BLaER1 (cell line): Measurements from ENCODE around the gene ST14.
"Not testable (repeated sequence)": the region's sequence is repeated elsewhere in the genome, so short reads cannot be mapped to it uniquely, and the experiment has no call there.

Source experiments
- H3K27ac ChIP-seq: shearing (Covaris generic); formaldehyde crosslinking; 2 replicates; pipeline ENCODE4 v1.8.1; 2022
- H3K27me3 ChIP-seq: shearing (Covaris generic); formaldehyde crosslinking; 2 replicates; pipeline ENCODE4 v1.8.1; 2022
- H3K36me3 ChIP-seq: shearing (Covaris generic); formaldehyde crosslinking; 2 replicates; pipeline ENCODE4 v1.8.1; 2022
- H3K4me1 ChIP-seq: shearing (Covaris generic); formaldehyde crosslinking; 2 replicates; pipeline ENCODE4 v1.8.1; 2022
- H3K4me2 ChIP-seq: shearing (Covaris generic); formaldehyde crosslinking; 2 replicates; pipeline ENCODE4 v1.8.1; 2022
- H3K4me3 ChIP-seq: shearing (Covaris generic); formaldehyde crosslinking; 2 replicates; pipeline ENCODE4 v1.8.1; 2022
- H3K9ac ChIP-seq: shearing (Covaris generic); formaldehyde crosslinking; 2 replicates; pipeline ENCODE4 v1.8.1; 2022
- H3K9me3 ChIP-seq: shearing (Covaris generic); formaldehyde crosslinking; 2 replicates; pipeline ENCODE4 v1.8.1; 2022
- H4K20me1 ChIP-seq: shearing (Covaris generic); formaldehyde crosslinking; 2 replicates; pipeline ENCODE4 v1.8.1; 2022
- Cebpa-rat ChIP-seq: shearing (Covaris generic); IDR thresholded peaks from 2 replicates; pipeline ENCODE4 v1.8.1; 2022

ST14 gene

GRCh38 chr11:130162733-130163132 lies 3.2 kb downstream of the ST14 start:
- no peaks in the 10 kb centered on the region for H3K36me3 ChIP-seq
- H3K9me3 ChIP-seq = peaks cover 10% of the 10 kb centered on the region; the same call in 1 of the 2 replicates
- H3K4me3 ChIP-seq = no peak overlapping the region
- no peak overlapping the region for H3K9ac ChIP-seq
- H3K27ac ChIP-seq = no peak overlapping the region
- peaks cover 7% of the 10 kb centered on the region; the same call in 1 of the 2 replicates for H4K20me1 ChIP-seq
- H3K27me3 ChIP-seq = peaks cover 51% of the 10 kb centered on the region
- H3K4me1 ChIP-seq = peaks cover 33% of the 10 kb centered on the region
- no peak for TF ChIP-seq Cebpa-rat
- no peak overlapping the region for H3K4me2 ChIP-seq

DNA sequence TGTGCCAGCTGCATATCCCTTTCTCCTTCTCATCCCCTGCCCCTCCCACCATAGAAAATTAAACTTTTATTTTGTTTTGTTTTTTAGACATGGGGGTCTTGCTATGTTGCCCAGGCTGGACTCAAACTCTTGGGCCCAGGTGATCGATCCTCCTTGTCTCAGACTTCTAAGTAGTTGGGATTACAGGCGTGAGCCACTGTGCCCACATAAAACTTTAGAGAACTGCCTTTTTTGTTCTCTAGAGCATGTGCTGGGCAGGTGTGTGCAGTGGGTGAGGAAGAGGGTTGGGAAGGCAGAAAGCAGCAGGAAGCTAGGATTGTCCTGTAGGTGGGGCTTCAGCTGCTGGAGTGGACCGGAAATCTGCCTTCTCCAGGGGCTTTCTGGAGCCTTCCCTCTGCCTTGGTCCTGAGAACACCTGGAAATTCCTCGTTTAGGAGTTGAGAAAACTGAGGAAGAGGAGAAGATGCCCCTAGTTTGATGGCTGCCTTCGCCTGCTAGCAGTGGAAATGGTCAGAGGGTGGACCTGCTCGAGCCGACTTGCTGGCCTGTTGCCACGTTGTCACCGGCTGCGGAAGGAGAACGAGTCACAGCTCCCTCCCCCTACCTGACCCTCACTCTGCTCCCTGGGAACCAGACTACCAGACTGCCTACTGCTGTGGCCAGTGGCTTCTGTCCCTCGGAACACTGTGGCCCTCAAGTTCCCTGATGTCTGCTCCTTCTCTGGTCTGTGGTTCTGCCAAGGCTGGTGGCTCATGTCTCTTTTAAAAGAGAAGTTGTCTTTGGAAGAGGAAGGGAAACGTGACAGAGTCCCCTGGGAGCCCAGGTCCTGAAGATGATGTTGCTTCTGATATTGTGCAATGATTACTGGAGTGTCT lies 4.0 kb downstream of the ST14 start:
- no peak overlapping the region for H3K27ac ChIP-seq
- peaks cover 33% of the 10 kb centered on the region for H3K4me1 ChIP-seq
- H3K4me2 ChIP-seq = peak overlapping the region; percentile 52
- peaks cover 10% of the 10 kb centered on the region; the same call in 1 of the 2 replicates for H3K9me3 ChIP-seq
- H3K36me3 ChIP-seq = no peaks in the 10 kb centered on the region
- H3K4me3 ChIP-seq = no peak overlapping the region
- H3K27me3 ChIP-seq = peaks cover 42% of the 10 kb centered on the region
- no peak overlapping the region for H3K9ac ChIP-seq
- peaks cover 7% of the 10 kb centered on the region; the same call in 1 of the 2 replicates for H4K20me1 ChIP-seq
- TF ChIP-seq Cebpa-rat = peak; percentile 96

GRCh38 chr11:130164221-130164570 lies 4.6 kb downstream of the ST14 start:
- Histone ChIP-seq H3K27ac (no peak overlapping the region), H3K36me3 (no peaks in the 10 kb centered on the region), H3K4me2 (peak overlapping the region; percentile 52), H3K9me3 (peaks cover 10% of the 10 kb centered on the region; the same call in 1 of the 2 replicates), H3K9ac (no peak overlapping the region), H4K20me1 (peaks cover 7% of the 10 kb centered on the region; the same call in 1 of the 2 replicates), H3K4me3 (no peak overlapping the region), H3K27me3 (peaks cover 36% of the 10 kb centered on the region), H3K4me1 (peaks cover 33% of the 10 kb centered on the region)
- no peak for TF ChIP-seq Cebpa-rat

DNA sequence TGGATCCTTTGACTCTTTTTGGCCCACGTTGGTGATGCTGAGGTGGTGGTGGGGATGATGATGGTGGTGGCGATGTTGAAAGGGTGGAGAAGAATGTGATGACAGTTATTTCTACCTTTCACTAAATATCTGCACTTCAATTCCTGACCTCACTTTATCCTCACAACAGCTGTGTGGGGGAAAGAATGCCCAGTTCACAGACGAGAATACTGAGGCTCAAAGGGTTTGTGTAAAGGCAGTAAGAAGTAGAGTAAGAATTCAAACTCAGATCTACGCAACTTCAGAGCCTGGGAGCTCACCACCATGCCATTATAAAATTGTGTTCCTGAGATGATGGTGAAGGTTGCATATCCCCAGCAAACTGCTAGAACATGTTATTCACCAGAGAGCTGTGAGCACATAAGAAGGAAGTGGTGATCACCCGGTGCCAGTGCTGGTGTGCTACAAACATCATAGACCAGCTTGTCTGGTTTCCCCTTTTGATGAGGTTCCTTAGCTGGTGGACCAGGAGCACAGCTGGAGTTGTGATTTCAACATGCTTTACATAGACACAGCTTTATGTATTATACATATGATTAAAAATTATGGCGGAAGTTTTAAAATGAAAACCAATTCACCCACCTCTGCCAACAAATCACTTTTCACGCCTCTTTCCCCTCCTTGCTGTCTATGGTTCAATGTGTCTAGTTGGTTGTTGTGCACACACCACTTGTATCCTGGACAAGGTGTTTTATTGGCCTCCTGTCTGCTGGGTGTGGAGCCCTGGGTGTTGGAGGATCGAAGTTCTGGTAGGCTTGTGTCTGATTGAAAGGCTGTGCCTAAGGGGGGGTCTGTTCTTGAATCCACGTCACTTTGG lies 6.2 kb downstream of the ST14 start:
- no peaks in the 10 kb centered on the region for H3K9me3 ChIP-seq
- no peaks in the 10 kb centered on the region; the same call in 1 of the 2 replicates for H4K20me1 ChIP-seq
- no peak overlapping the region for H3K27ac ChIP-seq
- H3K36me3 ChIP-seq = no peaks in the 10 kb centered on the region
- no peak for TF ChIP-seq Cebpa-rat
- no peak overlapping the region for H3K9ac ChIP-seq
- H3K4me1 ChIP-seq = peaks cover 45% of the 10 kb centered on the region
- no peak overlapping the region for H3K4me3 ChIP-seq
- peak overlapping the region; percentile 53 for H3K4me2 ChIP-seq
- H3K27me3 ChIP-seq = peaks cover 20% of the 10 kb centered on the region

DNA sequence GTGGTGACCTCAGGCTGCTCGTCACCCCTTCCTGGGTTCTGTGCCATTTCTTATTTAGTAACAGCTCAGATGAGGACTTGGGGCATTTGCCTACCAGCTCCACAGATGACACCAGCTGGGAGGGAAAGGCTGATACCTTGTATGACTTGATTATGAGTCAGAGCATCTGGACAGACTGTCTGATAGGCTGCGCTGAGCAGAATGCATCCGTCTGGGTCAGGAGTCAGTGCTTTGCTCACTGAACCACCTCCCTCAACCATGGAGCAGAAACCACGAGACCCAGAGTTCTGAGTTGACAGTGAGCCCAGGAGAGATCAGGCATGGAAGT lies 6.8 kb downstream of the ST14 start:
- TF ChIP-seq Cebpa-rat = no peak
- H3K36me3 ChIP-seq = no peaks in the 10 kb centered on the region

DNA sequence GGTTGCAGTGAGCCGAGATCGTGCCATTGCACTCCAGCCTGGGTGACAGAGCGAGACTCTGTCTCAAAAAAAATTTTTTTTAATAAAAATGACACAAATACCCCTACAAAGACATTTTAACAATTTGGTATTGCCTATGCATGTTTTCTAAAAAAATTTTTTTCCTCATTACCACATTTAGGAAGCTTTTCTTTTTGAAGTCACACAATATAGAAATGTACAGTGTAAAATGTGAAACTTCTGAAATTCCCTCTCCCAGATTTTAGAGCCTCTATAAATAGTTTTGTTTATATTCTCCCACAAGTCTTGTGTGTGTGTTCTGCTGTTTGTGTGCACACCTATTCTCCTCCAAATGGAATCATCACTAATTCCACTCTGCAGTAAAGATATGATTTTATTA lies 7.6 kb downstream of the ST14 start:
- no peak for TF ChIP-seq Cebpa-rat
- H3K9me3 ChIP-seq = no peaks in the 10 kb centered on the region
- no peaks in the 10 kb centered on the region for H4K20me1 ChIP-seq
- H3K4me3 ChIP-seq = no peak overlapping the region
- peaks cover 7% of the 10 kb centered on the region; the same call in 1 of the 2 replicates for H3K27me3 ChIP-seq
- H3K36me3 ChIP-seq = no peaks in the 10 kb centered on the region
- peaks cover 54% of the 10 kb centered on the region for H3K4me1 ChIP-seq
- H3K27ac ChIP-seq = no peak overlapping the region
- peak overlapping the region; percentile 53; the same call in 1 of the 2 replicates for H3K4me2 ChIP-seq
- no peak overlapping the region for H3K9ac ChIP-seq

More for the DNA sequence above, 6.8 kb downstream of the ST14 start:
- Histone ChIP-seq H3K4me2 (peak overlapping the region; percentile 53), H3K27ac (no peak overlapping the region), H3K27me3 (peaks cover 14% of the 10 kb centered on the region), H3K4me3 (no peak overlapping the region), H3K4me1 (peaks cover 47% of the 10 kb centered on the region), H3K9ac (no peak overlapping the region), H3K9me3 (no peaks in the 10 kb centered on the region), H4K20me1 (no peaks in the 10 kb centered on the region)

DNA sequence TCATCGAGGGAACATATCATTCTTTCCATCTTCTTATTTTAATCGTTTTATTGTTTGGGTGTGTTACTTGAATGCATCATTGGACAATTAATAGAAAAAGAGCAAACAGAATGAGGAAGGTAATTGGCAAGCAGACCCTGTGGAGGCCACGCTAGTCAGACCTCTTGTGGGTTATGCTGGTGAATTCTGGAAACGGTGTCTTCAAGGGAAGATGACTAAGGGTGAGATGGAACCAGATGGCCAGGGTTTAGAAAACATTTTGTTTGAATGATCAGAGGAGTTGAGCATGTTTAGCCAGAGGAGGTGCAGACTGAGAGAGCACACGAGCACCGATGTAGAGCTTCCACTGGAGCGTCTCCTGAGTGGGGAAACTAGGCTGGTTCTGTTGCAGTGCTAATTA lies 8.5 kb downstream of the ST14 start:
- H3K4me1 ChIP-seq = peaks cover 59% of the 10 kb centered on the region
- H3K9ac ChIP-seq = no peak overlapping the region
- H3K27me3 ChIP-seq = no peaks in the 10 kb centered on the region
- no peaks in the 10 kb centered on the region for H3K36me3 ChIP-seq
- H3K4me2 ChIP-seq = no peak overlapping the region
- no peaks in the 10 kb centered on the region for H4K20me1 ChIP-seq
- no peak overlapping the region for H3K27ac ChIP-seq
- no peak for TF ChIP-seq Cebpa-rat
- no peaks in the 10 kb centered on the region for H3K9me3 ChIP-seq
- no peak overlapping the region for H3K4me3 ChIP-seq

- Histone ChIP-seq H3K9me3 (peaks cover 9% of the 10 kb centered on the region; the same call in 1 of the 2 replicates), H3K36me3 (no peaks in the 10 kb centered on the region), H3K4me2 (peak overlapping the region; percentile 57), H3K4me3 (no peak overlapping the region), H3K4me1 (peaks cover 43% of the 10 kb centered on the region), H3K9ac (no peak overlapping the region), H3K27me3 (no peaks in the 10 kb centered on the region), H4K20me1 (no peaks in the 10 kb centered on the region), H3K27ac (0 out of 2 replicates have a peak overlapping the region, but pooled peaks have one; percentile 14)
- TF ChIP-seq Cebpa-rat = no peak
These were observed 10.8 kb downstream of the ST14 start for GRCh38 chr11:130170345-130170744.

DNA sequence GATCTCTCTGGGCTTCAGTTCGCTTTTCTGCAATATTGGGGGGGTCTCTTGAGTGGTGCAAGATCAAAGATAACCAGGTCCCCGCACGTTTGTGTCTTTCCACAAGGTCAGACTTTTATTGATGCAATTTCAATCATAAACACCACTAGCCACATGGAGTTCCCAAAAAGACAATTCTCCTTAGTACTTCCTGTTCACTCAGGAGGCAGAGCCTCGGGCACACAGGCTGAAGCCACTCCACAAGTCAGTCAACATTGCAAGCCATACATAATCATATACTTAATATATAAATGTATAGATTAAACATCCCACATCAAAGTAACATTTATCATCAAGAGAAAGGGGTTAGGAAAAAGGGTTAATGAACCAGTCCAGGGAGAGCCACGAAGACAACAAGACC lies 12.0 kb downstream of the ST14 start:
- peaks cover 31% of the 10 kb centered on the region for H3K4me1 ChIP-seq
- H3K27me3 ChIP-seq = no peaks in the 10 kb centered on the region
- H3K4me2 ChIP-seq = peak overlapping the region; percentile 25
- TF ChIP-seq Cebpa-rat = no peak
- H3K9me3 ChIP-seq = peaks cover 15% of the 10 kb centered on the region; the same call in 1 of the 2 replicates
- H3K36me3 ChIP-seq = no peaks in the 10 kb centered on the region
- H4K20me1 ChIP-seq = no peaks in the 10 kb centered on the region
- H3K9ac ChIP-seq = no peak overlapping the region
- no peak overlapping the region for H3K4me3 ChIP-seq
- no peak overlapping the region for H3K27ac ChIP-seq

DNA sequence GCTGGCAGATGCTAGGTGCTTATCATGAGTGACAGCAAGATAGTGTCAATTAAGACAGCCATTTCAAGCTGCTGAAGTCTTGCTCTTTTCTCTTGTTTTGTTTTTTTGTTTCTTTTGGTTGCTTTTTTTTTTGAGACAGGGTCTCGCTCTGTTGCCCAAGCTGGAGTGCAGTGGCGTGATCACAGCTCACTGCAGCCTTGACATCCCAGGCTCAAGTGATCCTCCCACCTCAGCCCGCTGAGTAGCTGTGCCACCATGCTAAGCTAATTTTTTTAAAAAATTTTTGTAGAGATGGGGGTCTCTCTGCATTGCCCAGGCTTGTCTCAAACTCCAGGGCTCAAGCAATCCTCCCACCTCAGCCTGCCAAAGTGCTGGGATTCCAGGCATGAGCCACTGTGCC lies 12.4 kb downstream of the ST14 start:
- H3K27ac ChIP-seq, H3K27me3 ChIP-seq, H4K20me1 ChIP-seq, H3K36me3 ChIP-seq, H3K4me3 ChIP-seq, H3K9ac ChIP-seq: not testable (repeated sequence)
- peaks cover 15% of the 10 kb centered on the region; the same call in 1 of the 2 replicates for H3K9me3 ChIP-seq
- H3K4me2 ChIP-seq = peak overlapping the region; percentile 25
- H3K4me1 ChIP-seq = peaks cover 26% of the 10 kb centered on the region
